GM19463 (cell line): ENCODE results near the gene LRCH1.
A peak's percentile ranks its signal among the peaks of the same experiment; 100 is the strongest.

Experiments used
- ATAC-seq: cut with Tn5 transposase; IDR thresholded peaks from one replicate; pipeline ENCODE4 v1.9.1; 2021; ENCODE audit warnings: mild to moderate bottlenecking, moderate library complexity; ENCODE audit not compliant: unreplicated experiment

LRCH1 gene

DNA sequence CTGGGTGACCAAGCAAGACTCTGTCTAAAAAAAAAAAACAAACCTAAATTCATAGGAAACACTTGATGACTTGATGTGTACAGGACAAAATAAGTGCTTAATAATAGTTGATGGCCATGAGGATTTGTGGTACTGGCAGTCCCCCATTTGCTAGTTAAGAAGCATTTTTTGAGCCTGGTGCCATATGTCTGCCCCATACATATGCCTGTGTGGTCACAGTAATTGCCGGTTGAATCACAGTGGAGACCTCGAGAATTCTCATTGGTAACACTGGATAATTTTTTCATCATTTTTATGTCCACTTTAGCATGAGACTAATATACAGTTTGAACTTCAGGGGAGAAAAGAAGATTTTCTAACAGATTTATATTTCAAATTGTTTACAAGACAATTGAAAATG is 79.2 kb downstream of the LRCH1 start:
- ATAC-seq = no peak

- no peak for ATAC-seq
Measured at GRCh38 chr13:46633416-46633815, 80.4 kb downstream of the LRCH1 start.

DNA sequence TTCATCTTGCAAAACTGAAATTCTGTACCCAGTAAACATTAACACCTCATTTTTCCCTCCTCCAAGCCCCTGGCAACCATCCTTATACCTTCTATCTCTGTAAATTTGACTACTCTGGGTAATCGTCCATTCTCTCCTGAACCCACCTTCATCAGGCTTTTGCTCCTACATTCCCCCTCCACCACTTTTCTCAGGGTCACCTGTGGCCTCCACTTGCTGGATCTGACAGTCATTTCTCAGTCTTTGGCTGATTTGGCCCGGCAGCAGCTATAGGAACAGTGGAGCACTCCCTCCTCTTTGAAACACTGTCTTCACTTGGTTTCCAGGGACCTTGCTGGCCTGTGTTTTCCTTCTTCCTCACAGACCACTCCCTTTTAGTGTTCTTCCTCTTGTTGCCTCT is 83.5 kb downstream of the LRCH1 start:
- no peak for ATAC-seq

GRCh38 chr13:46637213-46637612 is 84.2 kb downstream of the LRCH1 start:
- no peak for ATAC-seq

GRCh38 chr13:46638262-46638661 is 85.3 kb downstream of the LRCH1 start:
- no peak for ATAC-seq

DNA sequence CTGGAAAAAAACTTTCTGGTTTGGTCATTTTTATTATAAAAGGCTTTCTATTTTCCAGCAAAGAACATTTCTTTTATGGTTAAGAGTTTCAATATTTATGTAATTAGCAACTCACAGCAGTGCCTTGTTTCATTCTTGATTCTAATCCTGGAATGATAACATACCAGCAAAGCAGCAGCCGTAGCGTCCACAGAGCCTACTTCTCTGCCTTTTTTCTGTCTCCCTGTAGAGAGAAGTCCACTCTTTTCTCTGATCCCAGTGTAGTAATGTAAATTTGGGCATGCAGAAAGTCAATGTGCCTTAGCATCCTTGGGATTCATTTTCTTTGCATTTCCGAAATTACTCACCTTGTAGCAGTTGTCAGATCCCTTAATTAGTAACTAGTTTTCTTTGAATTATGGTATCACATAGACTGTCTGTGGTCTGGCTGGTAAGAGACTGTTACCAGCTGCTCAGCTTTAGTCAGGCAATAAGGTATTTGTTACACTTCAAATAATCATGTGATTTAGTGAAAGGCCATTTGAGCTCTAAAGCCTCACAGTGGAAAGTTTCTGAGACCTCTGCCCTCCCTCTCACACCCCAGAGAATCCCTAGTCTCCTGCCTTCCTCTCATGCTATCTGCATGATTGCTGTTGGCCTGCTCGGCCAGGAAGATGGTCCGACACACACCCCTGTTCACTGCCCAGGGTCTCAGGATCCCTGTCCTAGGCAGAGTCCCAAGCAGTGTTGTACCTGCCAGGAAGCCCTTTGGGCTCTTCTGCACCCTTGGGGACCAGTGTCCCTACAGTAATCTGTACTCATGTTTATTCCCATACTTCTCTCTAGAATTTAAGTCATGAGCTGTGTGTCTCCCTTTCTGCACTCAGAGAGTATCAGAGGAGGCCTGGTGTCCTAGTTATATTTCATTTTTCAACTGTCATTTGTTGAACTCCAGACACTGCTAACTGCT is 86.3 kb downstream of the LRCH1 start:
- peak; percentile 88 for ATAC-seq

DNA sequence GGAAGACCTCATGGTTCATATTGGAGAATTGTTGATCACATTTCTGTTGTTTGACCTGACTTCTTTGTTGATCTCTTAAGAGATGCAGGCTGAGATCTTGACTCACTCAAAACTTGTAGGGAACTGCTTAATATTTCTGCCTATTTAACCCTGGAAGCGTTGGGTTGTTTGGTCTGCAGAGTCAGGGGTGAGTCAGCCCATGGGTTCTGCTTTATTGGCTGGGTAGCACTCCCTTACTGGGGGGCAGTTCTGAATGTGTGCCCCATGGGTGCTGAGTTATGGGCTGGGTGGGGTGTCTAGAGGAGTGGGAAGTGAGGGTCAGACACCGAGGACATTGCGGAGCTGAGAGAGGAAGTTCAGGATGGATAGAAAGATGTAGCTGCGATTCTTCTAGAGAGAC is 87.9 kb downstream of the LRCH1 start:
- ATAC-seq = no peak

DNA sequence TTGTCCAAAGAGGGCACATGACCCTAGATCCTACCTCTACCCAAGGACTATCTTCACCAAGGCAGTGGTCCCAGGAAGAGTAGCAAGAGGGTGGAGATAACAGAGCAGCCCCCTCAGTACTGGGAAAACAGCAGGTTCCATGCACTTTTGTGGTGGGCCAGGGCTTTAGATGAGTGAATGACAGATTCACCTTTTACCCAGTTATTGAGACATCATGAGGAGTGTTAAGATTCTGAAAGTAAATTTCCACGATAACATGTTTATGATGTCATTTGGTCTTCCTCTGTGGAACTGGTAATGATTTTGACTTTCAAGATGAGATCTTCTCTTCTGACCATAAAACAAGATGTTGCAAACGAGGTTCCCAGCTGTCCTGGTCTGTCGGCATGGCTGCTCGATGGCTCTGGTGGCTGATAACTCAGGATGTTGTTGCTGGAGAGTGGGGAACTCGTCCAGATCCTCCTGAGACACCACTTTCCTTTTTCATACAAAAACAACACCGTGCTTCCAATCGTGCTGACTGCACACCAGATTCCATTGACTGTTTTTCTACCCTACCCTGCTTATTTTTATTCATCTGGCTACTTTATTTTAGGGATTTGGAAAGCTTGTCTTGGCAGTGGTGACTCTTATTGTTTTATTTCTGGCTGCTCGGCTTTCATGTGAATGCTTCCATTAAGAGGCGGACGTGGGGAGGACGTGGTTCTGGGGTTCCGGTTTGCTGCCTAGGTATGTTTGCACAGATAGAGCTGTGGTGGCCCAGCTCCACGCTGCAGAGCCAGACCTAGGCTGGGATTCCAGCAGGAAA is 88.5 kb downstream of the LRCH1 start:
- no peak for ATAC-seq

DNA sequence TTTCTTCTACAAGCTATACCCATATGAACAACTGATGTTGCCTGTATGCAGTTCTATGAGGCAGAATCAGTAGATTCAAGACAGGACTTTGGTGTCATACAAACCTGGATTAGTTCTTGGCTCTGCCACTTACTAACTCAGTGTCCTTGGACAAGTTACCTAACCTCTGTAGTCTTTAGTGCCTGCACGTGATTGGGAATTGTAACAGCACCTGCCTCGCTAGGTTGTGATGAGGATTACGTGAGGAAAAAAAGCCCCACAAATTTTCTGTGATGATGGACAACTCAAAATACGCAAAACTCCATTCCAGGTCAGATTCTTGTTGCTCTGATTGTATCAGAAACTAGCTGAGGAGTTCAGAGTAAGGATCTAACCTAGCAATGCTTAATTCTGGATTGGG is 89.3 kb downstream of the LRCH1 start:
- no peak for ATAC-seq

- no peak for ATAC-seq
Measured at GRCh38 chr13:46643165-46643777, 90.3 kb downstream of the LRCH1 start.

DNA sequence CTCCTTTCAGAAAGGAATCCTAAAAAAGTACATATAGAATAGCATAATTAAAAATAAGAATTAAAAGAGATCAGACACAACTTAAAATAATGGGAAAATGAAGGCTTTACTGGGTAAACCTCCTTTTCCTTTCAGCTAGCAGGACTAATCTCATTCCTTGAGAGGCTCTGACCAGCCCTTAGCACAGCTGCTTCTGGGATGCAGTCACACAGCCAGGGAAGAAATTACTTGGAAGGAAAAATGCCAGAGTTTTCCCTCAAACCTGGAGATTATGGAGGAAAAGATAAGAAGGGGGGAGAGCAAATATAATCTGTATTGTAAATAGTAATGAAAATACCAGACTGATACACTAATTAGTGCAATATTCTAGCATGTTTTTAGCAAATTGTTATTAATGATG is 91.8 kb downstream of the LRCH1 start:
- no peak for ATAC-seq

DNA sequence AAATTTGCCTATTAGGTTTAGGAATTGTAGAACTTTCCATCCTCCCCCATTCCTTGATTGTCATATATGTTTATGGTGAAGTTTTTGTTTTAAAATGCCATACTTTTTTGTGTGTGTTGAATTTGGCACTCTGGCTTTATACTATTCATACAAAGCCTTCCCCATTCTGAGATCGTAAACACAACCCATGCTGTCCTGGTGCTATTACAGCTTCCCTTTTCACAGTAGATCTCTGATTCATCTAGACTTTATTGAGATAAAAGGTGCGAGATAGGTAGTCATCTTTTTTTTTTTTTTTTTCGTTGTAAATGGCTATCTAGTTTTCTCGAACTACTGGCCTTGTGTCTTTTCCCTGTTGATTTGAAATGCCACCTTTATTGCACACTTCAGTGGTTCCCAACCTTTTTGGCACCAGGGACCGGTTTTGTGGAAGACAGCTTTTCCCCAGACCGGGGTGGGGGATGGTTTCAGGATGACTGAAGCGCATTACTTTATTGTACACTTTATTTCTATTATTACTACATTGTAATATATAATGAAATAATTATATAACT is 94.6 kb downstream of the LRCH1 start:
- no peak for ATAC-seq

DNA sequence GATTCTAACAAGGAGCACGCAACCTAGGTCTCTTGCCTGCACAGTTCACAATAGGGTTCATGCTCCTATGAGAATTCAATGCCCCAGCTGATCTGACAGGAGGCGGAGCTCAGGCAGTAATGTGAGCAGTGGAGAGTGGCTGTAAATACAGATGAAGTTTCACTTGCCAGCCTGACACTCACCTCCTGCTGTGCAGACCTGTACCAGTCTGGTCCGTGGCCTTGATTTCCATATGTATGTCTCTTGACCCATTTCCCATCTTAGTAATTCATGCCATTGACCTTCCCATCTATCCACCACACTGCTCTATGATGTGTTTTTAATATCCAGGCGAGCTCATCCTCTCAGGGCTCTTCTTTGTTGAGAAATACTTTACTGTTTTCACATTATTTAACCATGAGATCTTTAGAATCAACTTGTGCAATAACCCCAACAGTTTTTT is 95.2 kb downstream of the LRCH1 start:
- peak; percentile 89 for ATAC-seq

DNA sequence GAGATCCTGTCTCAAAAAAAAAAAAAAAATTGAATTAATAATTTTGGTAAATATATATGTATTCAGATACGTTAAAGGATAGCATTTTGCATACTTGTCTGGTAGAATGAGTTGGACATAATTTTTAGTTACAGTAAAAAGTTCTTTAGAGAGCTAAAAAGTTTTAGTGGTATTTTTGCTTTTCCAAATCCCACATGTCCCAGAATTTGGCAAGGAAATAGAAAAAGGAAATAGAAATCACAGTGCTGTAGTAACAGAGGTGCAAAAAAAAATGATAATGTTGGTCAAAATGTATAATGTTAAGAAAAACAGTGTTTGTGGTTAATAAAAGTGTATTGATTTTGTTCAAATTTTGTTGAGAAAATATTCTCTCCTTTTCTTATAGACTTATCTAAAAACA is 96.8 kb downstream of the LRCH1 start:
- no peak for ATAC-seq

- no peak for ATAC-seq
Measured at GRCh38 chr13:46654951-46655350, 102.0 kb downstream of the LRCH1 start.

GRCh38 chr13:46655377-46656180 is 102.6 kb downstream of the LRCH1 start:
- ATAC-seq = no peak

GRCh38 chr13:46656786-46657185 is 103.8 kb downstream of the LRCH1 start:
- ATAC-seq = peak; percentile 84

- no peak for ATAC-seq
Measured at GRCh38 chr13:46659413-46660065, 106.6 kb downstream of the LRCH1 start.

GRCh38 chr13:46660416-46660815 is 107.4 kb downstream of the LRCH1 start:
- ATAC-seq = no peak

DNA sequence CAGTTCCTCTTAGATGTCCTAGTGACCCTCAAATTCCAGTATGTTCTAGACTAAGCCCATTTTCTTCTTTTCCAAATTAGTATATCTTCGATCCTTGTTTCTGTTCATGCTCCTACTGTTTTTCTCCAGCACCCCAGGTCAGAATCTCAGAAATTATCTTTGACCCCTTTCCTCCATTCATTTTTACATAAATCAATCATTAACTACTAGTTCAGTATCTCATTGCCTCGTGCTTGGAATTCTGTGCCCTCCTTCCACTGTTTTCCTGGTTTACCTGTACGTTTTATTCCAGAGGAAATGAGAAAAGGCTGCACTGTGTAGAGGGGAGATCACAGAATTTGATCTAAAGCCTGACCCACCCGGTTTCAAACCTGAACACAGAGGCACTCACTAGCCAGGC is 107.9 kb downstream of the LRCH1 start:
- no peak for ATAC-seq
